Prostate gland (tissue), 2 donors: Measurements from ENCODE around the gene DAGLA.

Experiments used
- CTCF ChIP-seq, 4 experiments: fragments of 200-600 bp in 2 of 4; fragments of 450-650 bp in 2 of 4; sonication (generic) in 2 of 4; IDR thresholded peaks; 1 replicate in 3 of 4; 2 replicates in 1 of 4; pipeline ENCODE4 v1.5.1; 2016 to 2019; ENCODE audit warnings: antibody characterized with exemption in 4 of 4, mild to moderate bottlenecking in 2 of 4, moderate library complexity in 2 of 4
- POLR2A ChIP-seq: fragments of 450-650 bp; IDR thresholded peaks from one replicate; pipeline ENCODE4 v1.6.1; 2016; ENCODE audit warnings: antibody characterized with exemption, mild to moderate bottlenecking
- POLR2AphosphoS5 ChIP-seq: sonication (generic); formaldehyde crosslinking; IDR thresholded peaks from one replicate; pipeline ENCODE4 v1.6.1; 2017; ENCODE audit warnings: antibody characterized with exemption

GRCh38 chr11:61756452-61757212 lies 76.4 kb downstream of the DAGLA start:
- no peak for TF ChIP-seq CTCF (IDR thresholded peaks at IDR 0.05)
- TF ChIP-seq POLR2AphosphoS5: no peak
- no peak for TF ChIP-seq POLR2A
